Keratinocyte (primary cell): ENCODE measurements around the gene ATG14. TPM values are rescaled to one million over a fixed set of nuclear protein-coding genes. Genes with fewer than 3 reads are reported as not detected.

Experiments
- DNase-seq: peaks from one replicate; pipeline ENCODE4 v3.0.0-alpha.2; 2011; ENCODE audit warnings: low read depth, missing footprints, low spot score
- FAIRE-seq: peaks from 2 replicates; lab custom pipeline; 2011; peaks lifted over from hg19 to GRCh38; lab: Jason Lieb, UNC
- H2AFZ ChIP-seq: 2 replicates; pipeline ENCODE4 v1.6.0; 2012; ENCODE audit warnings: low read length, control low read depth, inconsistent platforms; ENCODE audit not compliant: control insufficient read depth
- H3K27ac ChIP-seq: 2 replicates; pipeline ENCODE4 v1.5.1; 2011; ENCODE audit warnings: low read length; ENCODE audit not compliant: control insufficient read depth, insufficient read depth
- H3K27me3 ChIP-seq: 3 replicates; pipeline ENCODE4 v1.6.0; 2011; ENCODE audit warnings: low read length; ENCODE audit not compliant: control insufficient read depth, insufficient read depth; ENCODE audit errors: extremely low read depth
- H3K36me3 ChIP-seq, 2 experiments: 2 replicates in 1 of 2; 3 replicates in 1 of 2; pipeline ENCODE4 v1.5.1; 2011; ENCODE audit warnings: low read length in 2 of 2, mild to moderate bottlenecking in 1 of 2; ENCODE audit not compliant: control insufficient read depth in 2 of 2, insufficient read depth in 2 of 2; ENCODE audit errors: extremely low read depth in 1 of 2
- H3K4me1 ChIP-seq: 3 replicates; pipeline ENCODE4 v1.5.1; 2011; ENCODE audit warnings: low read length; ENCODE audit not compliant: control insufficient read depth, insufficient read depth; ENCODE audit errors: extremely low read depth
- H3K4me2 ChIP-seq: 3 replicates; pipeline ENCODE4 v1.6.0; 2011; ENCODE audit warnings: low read depth, low read length; ENCODE audit not compliant: control insufficient read depth, insufficient read depth; ENCODE audit errors: extremely low read depth
- H3K4me3 ChIP-seq, 3 experiments: fragments of 200-600 bp in 1 of 3; sonication (generic) in 1 of 3; 2 replicates in 2 of 3; 3 replicates in 1 of 3; pipeline ENCODE4 v1.5.1; 2011 to 2016; ENCODE audit warnings: low read length in 3 of 3, mild to moderate bottlenecking in 3 of 3, control low read depth in 2 of 3, inconsistent platforms in 1 of 3, low read depth in 1 of 3, mixed read lengths in 1 of 3, mixed run types in 1 of 3, moderate library complexity in 1 of 3; ENCODE audit not compliant: control insufficient read depth in 2 of 3, insufficient read depth in 2 of 3; ENCODE audit errors: extremely low read depth in 1 of 3
- H3K79me2 ChIP-seq: 2 replicates; pipeline ENCODE4 v1.6.0; 2012; ENCODE audit warnings: low read length; ENCODE audit not compliant: control insufficient read depth, insufficient read depth
- H3K9ac ChIP-seq: 3 replicates; pipeline ENCODE4 v1.6.0; 2011; ENCODE audit warnings: low read length; ENCODE audit not compliant: control insufficient read depth, insufficient read depth; ENCODE audit errors: extremely low read depth
- H3K9me1 ChIP-seq: 3 replicates; pipeline ENCODE4 v1.6.0; 2011; ENCODE audit warnings: low read length; ENCODE audit not compliant: control insufficient read depth, insufficient read depth; ENCODE audit errors: extremely low read depth
- H3K9me3 ChIP-seq: 2 replicates; pipeline ENCODE4 v1.5.1; 2012; ENCODE audit warnings: low read depth, low read length; ENCODE audit not compliant: control insufficient read depth
- H4K20me1 ChIP-seq: 3 replicates; pipeline ENCODE4 v1.6.0; 2011; ENCODE audit warnings: low read length; ENCODE audit not compliant: control insufficient read depth, insufficient read depth; ENCODE audit errors: extremely low read depth
- CTCF ChIP-seq, 3 experiments: IDR thresholded peaks in 1 of 3; conservative IDR thresholded peaks in 1 of 3; optimal IDR thresholded peaks in 1 of 3; 2 replicates in 2 of 3; 3 replicates in 1 of 3; pipeline versions ENCODE3 to v1.5.1; 2011; ENCODE audit warnings: low read length in 3 of 3, mild to moderate bottlenecking in 3 of 3, moderate library complexity in 2 of 3, control low read depth in 1 of 3, inconsistent platforms in 1 of 3; ENCODE audit not compliant: insufficient read depth in 2 of 3; ENCODE audit errors: extremely low read depth in 1 of 3
- EZH2 ChIP-seq: IDR thresholded peaks from one replicate; pipeline ENCODE4 v1.6.1; 2012; ENCODE audit warnings: inconsistent platforms, mild to moderate bottlenecking, low read length, moderate library complexity
- dilution Hi-C: fragments of 300-500 bp; cut with MboI; formaldehyde crosslinking; loops from one replicate; pipeline ENCODE4 v1.7.0; 2020; ENCODE audit warnings: low sequenced_read_pairs; ENCODE audit not compliant: extremely low pct_ligation_motif_present
- polyA plus RNA-seq, 5 experiments: library from polyadenylated mRNA; depleted of rRNA in 3 of 5; stranded (reverse) in 3 of 5; stranded (forward) in 1 of 5; unstranded in 1 of 5; fragments of >200 nt; gene quantifications; 1 replicate in 1 of 5; 2 replicates in 3 of 5; 3 replicates in 1 of 5; pipeline versions ENCODE4 v1.2.1 to v1.2.3, GENCODE V29; 2011 to 2012; ENCODE audit warnings: missing spikeins in 2 of 5, low read depth in 1 of 5, low replicate concordance in 1 of 5

Gene ATG14
- polyA plus RNA-seq, 1 donor (not counting 4 experiments of a cell fraction or from before 2014, with no cell fraction given), result 7.0 TPM

- FAIRE-seq (peak; percentile 83), DNase-seq (peak; percentile 61)
- no peak overlapping the region for H3K4me3 ChIP-seq
- H3K27ac ChIP-seq, result peak overlapping the region; percentile 5
- H3K9ac ChIP-seq, result no peak overlapping the region
- dilution Hi-C loops, result no loop called here
- no peaks in the 10 kb centered on the region for H3K36me3 ChIP-seq
- no peaks in the 10 kb centered on the region for H3K9me3 ChIP-seq
- H3K4me1 ChIP-seq, result peaks cover 51% of the 10 kb centered on the region
- no peaks in the 10 kb centered on the region for H3K27me3 ChIP-seq
- no peak for TF ChIP-seq CTCF (optimal IDR thresholded peaks at IDR 0.05 in 1 of 3, IDR thresholded peaks at IDR 0.05 in 1 of 3, conservative IDR thresholded peaks at IDR 0.05 in 1 of 3; ENCODE audit: extremely low read depth in 1 of 3, insufficient read depth in 2 of 3, low read length in 3 of 3)
- TF ChIP-seq EZH2, result no peak
- H3K9me1 ChIP-seq, result no peaks in the 10 kb centered on the region
- peak overlapping the region; percentile 56 for H2AFZ ChIP-seq
- no peaks in the 10 kb centered on the region for H4K20me1 ChIP-seq
- H3K4me2 ChIP-seq, result peak overlapping the region; percentile 62
- H3K79me2 ChIP-seq, result no peaks in the 10 kb centered on the region
Measured at GRCh38 chr14:55454264-55455002, 42.8 kb upstream of the ATG14 start.

DNA sequence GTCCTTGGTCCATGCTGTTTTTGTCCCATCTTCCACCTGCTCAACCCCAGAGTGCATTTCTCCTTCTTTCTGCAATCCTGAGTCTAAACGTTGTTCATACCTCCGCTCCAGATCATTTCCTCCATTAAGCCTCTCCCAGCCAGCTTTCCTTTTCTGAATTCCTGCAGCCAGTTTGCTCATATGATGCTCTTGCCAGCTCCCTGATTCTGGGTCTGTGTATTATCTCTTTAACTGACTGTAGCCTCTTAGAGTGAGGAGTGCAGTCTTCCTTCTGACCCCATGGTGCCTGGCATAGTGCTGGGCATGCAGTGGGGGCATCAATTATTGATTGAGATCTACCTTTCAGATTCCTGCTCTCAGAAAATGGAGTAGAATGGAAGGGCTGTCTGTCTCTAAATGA, 40.3 kb upstream of the ATG14 start:
- Histone ChIP-seq H3K36me3 (no peaks in the 10 kb centered on the region), H3K79me2 (no peaks in the 10 kb centered on the region), H3K9ac (no peak overlapping the region), H3K4me2 (no peak overlapping the region), H2AFZ (no peak overlapping the region), H3K4me1 (peaks cover 61% of the 10 kb centered on the region), H3K27me3 (no peaks in the 10 kb centered on the region), H3K9me3 (no peaks in the 10 kb centered on the region), H3K4me3 (no peak overlapping the region), H3K27ac (no peak overlapping the region), H4K20me1 (no peaks in the 10 kb centered on the region), H3K9me1 (peaks cover 2% of the 10 kb centered on the region)
- dilution Hi-C loops, result no loop called here
- DNase-seq (no peak), FAIRE-seq (no peak)
- TF ChIP-seq CTCF (optimal IDR thresholded peaks at IDR 0.05 in 1 of 3, IDR thresholded peaks at IDR 0.05 in 1 of 3, conservative IDR thresholded peaks at IDR 0.05 in 1 of 3; ENCODE audit: extremely low read depth in 1 of 3, insufficient read depth in 2 of 3, low read length in 3 of 3) (no peak), EZH2 (no peak)
